Sigmoid colon (tissue), 4 donors: Measurements from ENCODE around the gene MAS1.

Experiments
- CTCF ChIP-seq, 4 experiments: fragments of 450-650 bp in 3 of 4; fragments of 200-600 bp in 1 of 4; IDR thresholded peaks; one replicate each; pipeline ENCODE4 v1.5.1; 2016 to 2019; ENCODE audit warnings: antibody characterized with exemption in 4 of 4, mild to moderate bottlenecking in 3 of 4, moderate library complexity in 2 of 4
- POLR2A ChIP-seq, 2 donors: fragments of 450-650 bp; IDR thresholded peaks; one replicate each; pipeline ENCODE4 v1.6.1; 2016; ENCODE audit warnings: antibody characterized with exemption in 2 of 2, mild to moderate bottlenecking in 2 of 2, moderate library complexity in 2 of 2
- POLR2AphosphoS5 ChIP-seq, 4 donors: sonication (generic); formaldehyde crosslinking; IDR thresholded peaks; one replicate each; pipeline ENCODE4 v1.6.1; 2017; ENCODE audit warnings: antibody characterized with exemption in 4 of 4

GRCh38 chr6:159871241-159871640, 19.5 kb upstream of the MAS1 start:
- no peak for TF ChIP-seq CTCF (IDR thresholded peaks at IDR 0.05)
- no peak for TF ChIP-seq POLR2AphosphoS5 (IDR thresholded peaks at IDR 0.05)
- no peak for TF ChIP-seq POLR2A (IDR thresholded peaks at IDR 0.05)
